ENCODE measurements around the gene SF3B2.
"Not testable (repeated sequence)": the region's sequence is repeated elsewhere in the genome, so short reads cannot be mapped to it uniquely, and the experiment has no call there.

Gene SF3B2

GRCh38 chr11:66080055-66080817, 28.1 kb downstream of the SF3B2 start:
- peak; percentile 57 for DNase-seq

GRCh38 chr11:66081505-66081904, 29.3 kb downstream of the SF3B2 start:
- peak; percentile 48 for DNase-seq

- DNase-seq = no peak
These were observed 31.0 kb downstream of the SF3B2 start for GRCh38 chr11:66082946-66083698.

- no peak for DNase-seq
These were observed 31.6 kb downstream of the SF3B2 start for GRCh38 chr11:66083767-66084166.

GRCh38 chr11:66084821-66085475, 32.8 kb downstream of the SF3B2 start:
- DNase-seq = no peak

- DNase-seq = no peak
These were observed 35.2 kb downstream of the SF3B2 start for GRCh38 chr11:66087148-66087908.

GRCh38 chr11:66089067-66089466, 36.9 kb downstream of the SF3B2 start:
- no peak for DNase-seq

GRCh38 chr11:66090288-66090687, 38.1 kb downstream of the SF3B2 start:
- DNase-seq = no peak

GRCh38 chr11:66092125-66092524, 40.0 kb downstream of the SF3B2 start:
- DNase-seq = not testable (repeated sequence)

GRCh38 chr11:66099746-66100145, 47.6 kb downstream of the SF3B2 start:
- not testable (repeated sequence) for DNase-seq

- no peak for DNase-seq
These were observed 48.3 kb downstream of the SF3B2 start for GRCh38 chr11:66100272-66101065.

- DNase-seq = no peak
These were observed 48.9 kb downstream of the SF3B2 start for GRCh38 chr11:66101066-66101464.

- no peak for DNase-seq
These were observed 52.0 kb downstream of the SF3B2 start for GRCh38 chr11:66104057-66104638.

GRCh38 chr11:66106786-66107599, 54.8 kb downstream of the SF3B2 start:
- peak; percentile 66 for DNase-seq

- no peak for DNase-seq
These were observed 55.7 kb downstream of the SF3B2 start for GRCh38 chr11:66107600-66108510.

GRCh38 chr11:66109294-66109693, 57.1 kb downstream of the SF3B2 start:
- no peak for DNase-seq

- no peak for DNase-seq
These were observed 59.0 kb downstream of the SF3B2 start for GRCh38 chr11:66111158-66111557.

GRCh38 chr11:66112041-66112491, 59.9 kb downstream of the SF3B2 start:
- no peak for DNase-seq
